Urothelium cell line (cell line): ENCODE data around the gene CAPN7.
A peak's percentile ranks its signal among the peaks of the same experiment; 100 is the strongest.
"Not testable (repeated sequence)": the region's sequence is repeated elsewhere in the genome, so short reads cannot be mapped to it uniquely, and the experiment has no call there.

Experiments used
- DNase-seq: peaks from one replicate; pipeline ENCODE4 v3.0.0; 2011; ENCODE audit warnings: low spot score, mixed read lengths
- FAIRE-seq: peaks from 2 replicates; lab custom pipeline; 2011; peaks lifted over from hg19 to GRCh38; lab: Jason Lieb, UNC

CAPN7 gene

DNA sequence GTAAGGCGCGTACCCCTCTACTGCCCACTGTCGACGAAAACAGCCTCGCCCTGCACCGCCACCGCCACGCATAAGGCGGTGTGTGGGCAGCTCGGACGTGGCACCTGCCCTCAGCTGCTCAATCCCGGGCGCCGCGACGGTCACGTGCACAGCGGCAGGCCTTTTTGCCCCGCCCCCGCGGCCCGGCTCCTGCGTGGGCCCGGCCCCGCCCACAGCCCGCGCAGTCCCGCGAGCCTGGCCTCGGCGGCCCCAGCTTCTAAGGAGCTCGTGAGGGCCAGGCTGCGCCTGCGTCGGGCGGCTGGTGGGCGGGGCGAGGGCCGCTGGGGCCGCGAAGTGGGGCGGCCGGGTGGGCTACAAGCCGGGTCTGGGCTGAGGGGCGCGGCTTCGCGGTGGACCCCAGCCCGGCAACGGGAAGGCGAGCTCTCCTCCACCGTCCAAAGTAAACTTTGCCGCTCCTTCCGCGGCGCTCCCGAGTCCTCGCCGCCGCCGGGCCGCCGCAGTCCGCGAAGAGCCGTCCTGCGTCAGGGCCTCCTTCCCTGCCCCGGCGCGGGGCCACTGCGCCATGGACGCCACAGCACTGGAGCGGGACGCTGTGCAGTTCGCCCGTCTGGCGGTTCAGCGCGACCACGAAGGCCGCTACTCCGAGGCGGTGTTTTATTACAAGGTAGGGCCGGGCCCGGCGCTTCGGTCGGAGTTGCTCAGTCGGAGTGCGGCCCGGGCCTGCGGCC, at the start of gene CAPN7:
Gene CAPN7, plus strand, starts transcription at position 313 of the 728 bp plus-strand sequence. Its CDS starts 250 bp downstream, at position 563.
- DNase-seq (peak; percentile 97), FAIRE-seq (peak; percentile 55)

GRCh38 chr3:15157441-15157840, 48.6 kb upstream of the CAPN7 start:
- FAIRE-seq = no peak
- DNase-seq = no peak

DNA sequence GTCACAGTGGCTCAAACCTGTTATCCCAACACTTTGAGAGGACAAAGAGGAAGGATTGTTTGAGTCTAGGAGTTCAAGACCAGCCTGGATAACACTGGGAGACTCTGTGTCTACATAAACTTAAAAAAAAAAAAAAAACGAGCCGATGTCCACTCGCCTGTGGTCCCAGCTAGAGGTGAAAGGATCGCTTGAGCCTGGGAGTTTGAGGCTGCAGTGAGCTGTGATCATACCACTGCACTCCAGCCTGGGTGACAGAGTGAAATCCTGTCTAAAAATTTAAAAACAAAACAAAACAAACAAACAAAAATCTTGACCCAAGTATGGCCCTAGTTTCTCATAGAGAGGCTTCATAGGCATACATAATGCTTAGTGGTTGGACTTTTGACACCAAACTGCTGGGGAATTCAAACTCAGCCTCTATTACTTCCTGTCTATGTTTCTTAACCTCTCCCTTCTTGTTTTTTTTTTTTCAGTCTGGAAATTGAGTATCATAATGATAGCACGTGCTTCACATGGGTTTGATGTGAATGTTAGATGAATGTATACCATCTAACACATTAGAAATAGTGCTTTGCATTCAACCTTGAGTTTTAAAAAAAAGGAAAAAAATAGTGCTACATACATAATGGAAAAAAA, 46.4 kb upstream of the CAPN7 start:
- FAIRE-seq (no peak), DNase-seq (no peak)

DNA sequence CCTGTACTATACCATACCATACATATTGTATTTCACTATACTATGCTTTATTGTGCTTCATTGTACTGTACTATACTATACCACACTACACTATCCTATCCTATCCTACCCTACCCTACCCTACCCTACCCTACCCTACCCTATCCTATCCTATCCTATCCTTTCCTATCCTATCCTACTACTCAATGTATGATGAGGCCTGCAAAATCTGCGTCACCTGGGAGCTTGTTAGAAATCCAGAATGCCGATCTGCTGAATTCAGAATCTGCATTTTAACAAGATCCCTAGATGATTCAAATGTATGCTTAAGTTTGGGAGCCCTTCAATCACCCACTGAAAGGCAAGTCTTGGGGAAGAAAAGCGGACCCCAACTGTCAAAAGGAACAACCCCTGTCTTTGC, 45.4 kb upstream of the CAPN7 start:
- no peak for FAIRE-seq

GRCh38 chr3:15161133-15161532, 44.9 kb upstream of the CAPN7 start:
- FAIRE-seq (no peak), DNase-seq (no peak)

More for the DNA sequence above, 45.4 kb upstream of the CAPN7 start:
- DNase-seq = no peak

- not testable (repeated sequence) for DNase-seq, FAIRE-seq
These were observed 42.4 kb upstream of the CAPN7 start for GRCh38 chr3:15163656-15164055.

GRCh38 chr3:15164340-15164739, 41.7 kb upstream of the CAPN7 start:
- DNase-seq (no peak), FAIRE-seq (no peak)

GRCh38 chr3:15165061-15165460, 41.0 kb upstream of the CAPN7 start:
- DNase-seq (no peak), FAIRE-seq (no peak)

DNA sequence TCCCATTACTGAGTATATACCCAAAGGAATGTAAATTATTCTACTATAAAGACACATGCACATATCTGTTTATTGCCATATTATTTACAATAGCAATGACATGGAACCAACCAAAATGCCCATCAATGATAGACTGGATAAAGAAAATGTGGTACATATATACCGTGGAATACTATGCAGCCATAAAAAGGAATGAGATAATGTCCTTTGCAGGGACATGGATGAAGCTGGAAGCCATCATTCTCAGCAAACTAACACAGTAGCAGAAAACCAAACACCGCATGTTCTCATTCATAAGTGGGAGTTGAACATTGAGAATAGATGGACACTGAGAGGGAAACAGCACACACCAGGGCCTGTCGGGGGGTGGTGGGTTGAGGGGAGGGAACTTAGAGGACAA, 39.7 kb upstream of the CAPN7 start:
- FAIRE-seq = not testable (repeated sequence)

DNA sequence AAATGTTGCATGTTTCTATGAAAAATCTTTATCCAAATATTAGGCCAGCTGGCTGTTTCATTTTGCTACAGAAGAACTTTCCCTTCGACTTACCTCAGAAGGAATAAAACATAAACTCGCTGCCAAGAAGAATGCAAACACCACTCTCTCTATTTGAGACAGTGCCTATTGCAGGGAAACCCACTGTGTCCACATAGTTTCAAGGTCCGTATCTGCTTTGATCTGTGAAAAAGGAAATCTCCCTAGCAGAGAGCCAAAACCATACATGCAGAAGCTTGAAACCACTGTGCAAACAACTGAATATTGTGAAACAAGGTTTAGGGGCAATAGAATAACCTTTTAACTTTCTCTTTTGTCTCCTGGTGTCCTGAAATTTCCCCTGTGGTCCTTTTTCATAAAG, 35.0 kb upstream of the CAPN7 start:
- no peak for FAIRE-seq
- DNase-seq = no peak

More for the DNA sequence above, 39.7 kb upstream of the CAPN7 start:
- DNase-seq = not testable (repeated sequence)

DNA sequence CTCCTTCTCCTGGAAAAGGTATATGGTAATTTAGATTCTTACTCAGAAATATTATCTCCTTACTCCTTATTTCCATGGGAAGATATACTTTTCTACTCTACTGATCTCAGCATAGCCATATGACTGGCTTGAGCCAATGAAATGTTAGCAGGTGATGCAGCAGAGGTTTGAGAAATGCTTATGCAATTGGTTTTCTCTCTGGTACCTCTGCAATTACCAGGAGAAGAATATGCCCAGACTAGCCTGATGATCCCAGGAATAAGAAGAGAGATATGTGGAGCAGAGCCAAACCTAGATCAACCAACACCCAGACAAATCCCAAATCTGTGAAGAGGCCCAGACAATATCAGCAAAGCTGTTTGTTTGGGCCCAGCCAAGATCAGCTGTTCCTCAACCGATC, 33.2 kb upstream of the CAPN7 start:
- DNase-seq = no peak

DNA sequence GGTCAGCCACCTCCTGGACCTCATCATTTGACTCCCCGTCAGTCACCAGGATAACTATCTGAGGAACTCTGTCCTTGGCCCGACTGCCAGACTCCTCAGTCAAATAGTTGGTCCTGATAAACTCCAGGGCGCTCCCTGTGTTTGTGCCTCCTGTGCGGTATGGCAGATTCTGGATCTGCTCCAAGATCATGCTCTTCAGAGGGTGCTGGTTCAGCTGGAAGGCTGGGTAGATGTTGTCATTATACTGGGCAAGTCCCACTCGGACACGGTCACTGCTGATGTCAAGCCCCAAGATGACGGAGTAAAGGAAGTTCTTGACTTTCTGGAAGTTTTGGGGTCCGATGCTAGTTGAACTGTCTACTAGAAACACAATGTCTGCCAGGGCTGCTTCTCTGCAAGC, 31.1 kb upstream of the CAPN7 start:
- FAIRE-seq (no peak), DNase-seq (no peak)

More for the DNA sequence above, 33.2 kb upstream of the CAPN7 start:
- FAIRE-seq = no peak

- FAIRE-seq = no peak
- DNase-seq = no peak
These were observed 30.4 kb upstream of the CAPN7 start for GRCh38 chr3:15175605-15176004.

DNA sequence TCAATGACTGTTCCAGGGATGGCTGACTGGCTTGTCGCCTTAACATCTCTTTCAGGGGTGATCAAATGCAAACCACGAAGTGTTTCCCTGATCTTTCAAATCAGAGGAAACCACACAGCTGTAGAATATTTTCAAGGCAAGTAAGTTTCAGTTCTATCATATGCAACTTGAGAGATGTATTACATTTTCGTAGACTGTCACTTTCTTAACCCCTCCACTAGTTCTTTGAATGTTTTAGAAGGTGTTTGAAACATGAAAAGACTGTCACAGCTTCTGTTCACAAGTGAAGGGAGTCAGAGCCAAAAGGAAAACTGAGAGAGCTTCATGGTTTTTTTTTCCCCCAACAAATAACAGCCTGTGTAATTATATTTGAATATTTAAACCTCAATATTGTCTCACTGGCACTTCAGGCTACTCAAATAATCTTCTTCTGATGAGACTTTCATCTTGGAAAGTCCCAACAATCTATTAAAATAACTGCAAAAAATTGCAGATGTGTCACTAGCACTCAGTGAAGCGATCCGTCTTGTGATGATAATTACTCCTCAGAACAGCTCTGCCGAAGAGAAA, 25.9 kb upstream of the CAPN7 start:
- DNase-seq (no peak), FAIRE-seq (no peak)

- no peak for DNase-seq
- no peak for FAIRE-seq
These were observed 24.5 kb upstream of the CAPN7 start for GRCh38 chr3:15181511-15181910.

DNA sequence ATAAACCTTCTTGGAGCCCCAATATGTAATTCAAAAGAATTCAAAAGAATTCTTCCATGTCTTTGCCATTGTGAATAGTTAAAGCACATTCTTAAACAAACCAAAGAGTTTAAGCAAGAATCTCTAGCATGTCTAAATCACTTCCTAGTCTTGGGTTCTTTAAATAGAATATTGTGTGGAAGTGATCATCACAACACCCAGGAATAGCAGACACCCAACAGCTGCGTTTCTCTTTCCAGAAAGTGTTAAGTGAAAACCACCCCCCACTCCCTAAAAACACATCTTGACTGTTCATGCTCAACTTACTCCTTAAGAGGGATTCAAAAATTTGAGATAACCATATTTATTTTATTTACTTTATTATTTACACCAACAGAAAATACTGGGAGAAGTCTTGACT, 24.1 kb upstream of the CAPN7 start:
- FAIRE-seq = no peak
- DNase-seq = no peak

DNA sequence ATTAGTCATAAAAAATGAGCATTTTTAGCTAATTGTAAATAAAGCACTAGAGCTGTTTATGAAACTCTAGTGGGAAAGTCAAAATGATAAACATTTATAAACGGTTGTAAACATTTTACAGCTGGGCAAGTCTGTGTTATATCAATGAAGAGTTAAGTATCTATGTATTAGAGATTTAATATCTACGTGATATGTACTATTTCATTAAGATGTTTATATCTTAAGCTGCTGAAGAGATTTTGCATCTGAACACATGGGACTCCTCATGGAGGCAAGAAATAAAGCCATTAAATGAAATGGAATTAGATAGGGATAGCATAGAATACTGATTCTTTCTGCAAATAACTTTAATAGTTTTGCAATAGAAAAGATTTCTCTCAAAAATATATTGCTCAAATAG, 23.0 kb upstream of the CAPN7 start:
- FAIRE-seq (no peak), DNase-seq (no peak)

DNA sequence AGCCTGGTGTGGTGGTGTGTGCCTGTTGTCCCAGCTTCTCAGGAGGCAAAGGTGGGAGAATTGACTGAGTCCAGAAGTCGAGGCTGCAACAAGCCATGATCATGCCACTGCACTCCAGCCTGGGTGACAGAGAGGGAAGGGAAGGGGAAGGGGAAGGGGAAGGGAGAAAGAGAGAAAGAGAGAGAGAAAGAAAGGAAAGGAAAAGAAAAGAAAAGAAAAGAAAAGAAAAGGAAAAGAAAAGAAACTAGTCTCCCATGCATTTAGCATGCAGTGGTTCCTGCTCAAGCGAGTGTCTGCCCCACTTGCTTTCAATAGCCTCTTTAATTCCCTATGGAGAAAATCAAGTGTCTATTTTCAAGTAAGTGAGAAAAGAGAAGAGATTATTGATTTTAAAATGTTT, 20.6 kb upstream of the CAPN7 start:
- no peak for DNase-seq

GRCh38 chr3:15186101-15186476, 20.0 kb upstream of the CAPN7 start:
- FAIRE-seq (no peak), DNase-seq (no peak)

More for the DNA sequence above, 20.6 kb upstream of the CAPN7 start:
- FAIRE-seq = no peak

- not testable (repeated sequence) for FAIRE-seq, DNase-seq
These were observed 19.4 kb upstream of the CAPN7 start for GRCh38 chr3:15186477-15187164.

DNA sequence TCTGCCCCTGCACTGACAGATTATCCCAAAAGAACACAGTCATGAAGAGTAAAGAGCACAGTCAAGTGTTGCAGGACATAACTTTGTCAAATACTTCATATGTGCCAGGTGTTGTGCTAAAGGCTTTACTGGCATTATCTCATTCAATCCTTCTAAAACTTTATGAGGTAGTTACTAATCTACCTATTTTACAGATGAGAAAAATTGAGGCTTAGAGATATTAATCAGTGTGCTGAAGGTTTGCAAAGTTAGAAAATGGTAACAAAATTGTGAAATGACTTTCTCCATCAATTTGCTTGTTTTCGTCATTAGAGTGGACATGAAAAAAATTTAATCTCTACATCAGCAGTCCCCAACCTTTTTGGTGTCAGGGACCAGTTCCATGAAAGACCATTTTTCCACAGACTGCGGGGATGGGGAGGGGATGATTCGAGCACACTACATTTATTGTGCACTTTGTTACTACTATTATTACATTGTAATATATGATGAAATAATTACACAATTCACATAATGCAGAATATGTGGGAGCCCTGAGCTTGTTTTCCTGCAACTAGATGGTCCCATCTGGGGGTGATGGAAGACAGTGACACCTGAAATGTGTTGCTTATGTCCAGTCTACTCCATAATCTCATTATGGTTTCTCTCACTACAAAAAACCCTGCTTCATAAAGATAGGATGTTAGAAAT, 8.6 kb upstream of the CAPN7 start:
- DNase-seq (no peak), FAIRE-seq (no peak)
